Mesenchymal stem cell (in vitro differentiated cells and primary cell): ENCODE results near the gene ADD1.
A peak's percentile ranks its signal among the peaks of the same experiment; 100 is the strongest.

Source experiments
- DNase-seq: peaks from one replicate; pipeline ENCODE4 v3.0.0-alpha.2; 2013
- H2AFZ ChIP-seq: one replicate; pipeline ENCODE4 v1.6.1; 2013; ENCODE audit warnings: low read depth, mild to moderate bottlenecking, control low read depth, inconsistent platforms, low read length, moderate library complexity
- H2AK5ac ChIP-seq: 2 replicates; pipeline ENCODE4 v1.6.1; 2013; ENCODE audit warnings: low read length, moderate library complexity, mild to moderate bottlenecking, inconsistent platforms; ENCODE audit not compliant: severe bottlenecking
- H2BK120ac ChIP-seq: one replicate; pipeline ENCODE4 v1.6.1; 2013; ENCODE audit warnings: low read depth, mild to moderate bottlenecking, inconsistent platforms, low read length, moderate library complexity
- H2BK12ac ChIP-seq, 2 experiments: one replicate each; pipeline ENCODE4 v1.6.1; 2013; ENCODE audit warnings: inconsistent platforms in 2 of 2, low read length in 2 of 2, mild to moderate bottlenecking in 2 of 2, moderate library complexity in 2 of 2, control low read depth in 1 of 2
- H2BK15ac ChIP-seq: one replicate; pipeline ENCODE4 v1.6.1; 2013; ENCODE audit warnings: mild to moderate bottlenecking, low read depth, inconsistent platforms; ENCODE audit not compliant: poor library complexity, severe bottlenecking
- H2BK5ac ChIP-seq: 2 replicates; pipeline ENCODE4 v1.6.1; 2013; ENCODE audit warnings: low read depth, mild to moderate bottlenecking, low read length, control low read depth, inconsistent platforms; ENCODE audit not compliant: poor library complexity, severe bottlenecking
- H3K14ac ChIP-seq, 2 experiments: one replicate each; pipeline ENCODE4 v1.6.1; 2013; ENCODE audit warnings: inconsistent platforms in 2 of 2, low read length in 2 of 2, control low read depth in 1 of 2, mild to moderate bottlenecking in 1 of 2, moderate library complexity in 1 of 2
- H3K18ac ChIP-seq, 2 experiments: one replicate each; pipeline ENCODE4 v1.6.1; 2013; ENCODE audit warnings: inconsistent platforms in 2 of 2, low read length in 2 of 2, control low read depth in 1 of 2, low read depth in 1 of 2, mild to moderate bottlenecking in 1 of 2
- H3K23ac ChIP-seq, 2 experiments: one replicate each; pipeline ENCODE4 v1.6.1; 2013; ENCODE audit warnings: inconsistent platforms in 2 of 2, low read length in 2 of 2, mild to moderate bottlenecking in 2 of 2, moderate library complexity in 2 of 2, control low read depth in 1 of 2
- H3K27ac ChIP-seq: 2 replicates; pipeline ENCODE4 v1.5.1; 2013; ENCODE audit warnings: mild to moderate bottlenecking, moderate library complexity, low read length, control low read depth, inconsistent platforms; ENCODE audit not compliant: poor library complexity, severe bottlenecking
- H3K27me3 ChIP-seq, 2 experiments: 2 replicates each; pipeline versions ENCODE4 v1.6.1 to v1.7.0; 2013; ENCODE audit warnings: low read length in 2 of 2, mild to moderate bottlenecking in 2 of 2, moderate library complexity in 2 of 2, control low read depth in 1 of 2, inconsistent platforms in 1 of 2; ENCODE audit not compliant: control insufficient read depth in 1 of 2, insufficient read depth in 1 of 2
- H3K36me3 ChIP-seq, 2 experiments: 2 replicates each; pipeline versions ENCODE4 v1.6.1 to v1.7.0; 2013; ENCODE audit warnings: low read length in 2 of 2, control low read depth in 1 of 2, inconsistent platforms in 1 of 2, low read depth in 1 of 2, mild to moderate bottlenecking in 1 of 2; ENCODE audit not compliant: insufficient read depth in 2 of 2, control insufficient read depth in 1 of 2
- H3K4ac ChIP-seq, 2 experiments: one replicate each; pipeline ENCODE4 v1.6.1; 2013; ENCODE audit warnings: inconsistent platforms in 2 of 2, low read length in 2 of 2, mild to moderate bottlenecking in 2 of 2, moderate library complexity in 2 of 2, control low read depth in 1 of 2, low read depth in 1 of 2
- H3K4me1 ChIP-seq: 2 replicates; pipeline ENCODE4 v1.6.1; 2013; ENCODE audit warnings: low read depth, low read length, control low read depth; ENCODE audit not compliant: control insufficient read depth, insufficient read depth
- H3K4me2 ChIP-seq: 2 replicates; pipeline ENCODE4 v1.6.1; 2013; ENCODE audit warnings: low read length, mild to moderate bottlenecking, inconsistent platforms; ENCODE audit not compliant: poor library complexity, severe bottlenecking
- H3K4me3 ChIP-seq, 2 experiments: 2 replicates each; pipeline versions ENCODE4 v1.5.1 to v1.7.0; 2013; ENCODE audit warnings: low read length in 2 of 2, mild to moderate bottlenecking in 2 of 2, control low read depth in 1 of 2, low read depth in 1 of 2; ENCODE audit not compliant: insufficient read depth in 1 of 2
- H3K79me1 ChIP-seq: replicated peaks from 2 replicates; pipeline ENCODE4 v1.6.1; 2013; ENCODE audit warnings: mild to moderate bottlenecking, control low read depth, low read length, inconsistent platforms; ENCODE audit not compliant: poor library complexity, severe bottlenecking
- H3K9ac ChIP-seq: 2 replicates; pipeline ENCODE4 v1.7.0; 2013; ENCODE audit warnings: mild to moderate bottlenecking, low read length, moderate library complexity
- H3K9me3 ChIP-seq: 2 replicates; pipeline ENCODE4 v1.7.0; 2013; ENCODE audit warnings: mild to moderate bottlenecking, low read length; ENCODE audit not compliant: control insufficient read depth
- H4K8ac ChIP-seq: one replicate; pipeline ENCODE4 v1.6.1; 2013; ENCODE audit warnings: inconsistent platforms, mild to moderate bottlenecking, low read length, moderate library complexity
- H4K91ac ChIP-seq: one replicate; pipeline ENCODE4 v1.6.1; 2013; ENCODE audit warnings: mild to moderate bottlenecking, low read length, inconsistent platforms
- WGBS: methylation state at CpG from one replicate; pipeline ENCODE4 v1.1.7; 2013; ENCODE audit warnings: mixed read lengths; 5-methylcytosine and 5-hydroxymethylcytosine counted together

The ADD1 gene

GRCh38 chr4:2927016-2927695 is 83.5 kb downstream of the ADD1 start:
- Histone ChIP-seq H3K4me1 (peaks cover 40% of the 10 kb centered on the region), H3K4me2 (no peak overlapping the region), H4K8ac (no peak overlapping the region), H2BK5ac (no peak overlapping the region), H2AK5ac (no peak overlapping the region), H3K23ac (no peak overlapping the region), H2AFZ (no peak overlapping the region), H2BK12ac (no peak overlapping the region), H3K18ac (no peak overlapping the region), H3K27me3 (no peaks in the 10 kb centered on the region), H3K36me3 (peaks cover 84 to 90% of the 10 kb centered on the region in 2 experiments), H3K79me1 (peaks cover 38% of the 10 kb centered on the region), H4K91ac (no peak overlapping the region), H3K4me3 (no peak overlapping the region), H3K9ac (no peak overlapping the region), H3K9me3 (no peaks in the 10 kb centered on the region), H2BK120ac (no peak overlapping the region), H3K14ac (no peak overlapping the region), H3K4ac (no peak overlapping the region), H2BK15ac (peak overlapping the region; percentile 3), H3K27ac (no peak overlapping the region)
- WGBS = over 99% methylated on average over 17 of the region's 18 CpGs
- DNase-seq = no peak

GRCh38 chr4:2927696-2928075 is 84.0 kb downstream of the ADD1 start:
- DNase-seq = no peak
- no peaks in the 10 kb centered on the region for H3K27me3 ChIP-seq
- peaks cover 41% of the 10 kb centered on the region for H3K4me1 ChIP-seq
- no peak overlapping the region for H3K14ac ChIP-seq
- no peak overlapping the region for H3K18ac ChIP-seq
- H3K4me2 ChIP-seq = no peak overlapping the region
- no peak overlapping the region for H2BK120ac ChIP-seq
- no peak overlapping the region for H3K9ac ChIP-seq
- H4K91ac ChIP-seq = no peak overlapping the region
- no peak overlapping the region for H3K27ac ChIP-seq
- 94% methylated on average over 10 of the region's 12 CpGs for whole genome bisulfite sequencing
- no peak overlapping the region for H2AFZ ChIP-seq
- no peak overlapping the region for H2BK15ac ChIP-seq
- H3K79me1 ChIP-seq = peaks cover 40% of the 10 kb centered on the region
- peaks cover 86 to 95% of the 10 kb centered on the region in 2 experiments for H3K36me3 ChIP-seq
- H3K4ac ChIP-seq = no peak overlapping the region
- H3K23ac ChIP-seq = no peak overlapping the region
- no peak overlapping the region for H4K8ac ChIP-seq
- H2BK12ac ChIP-seq = no peak overlapping the region
- H2BK5ac ChIP-seq = no peak overlapping the region
- no peak overlapping the region for H2AK5ac ChIP-seq
- no peaks in the 10 kb centered on the region for H3K9me3 ChIP-seq
- H3K4me3 ChIP-seq = no peak overlapping the region

GRCh38 chr4:2928242-2929176 is 84.9 kb downstream of the ADD1 start:
- Histone ChIP-seq H3K27ac (no peak overlapping the region), H2AFZ (no peak overlapping the region), H3K79me1 (peaks cover 40% of the 10 kb centered on the region), H2BK15ac (no peak overlapping the region), H3K4me1 (peaks cover 43% of the 10 kb centered on the region), H3K4ac (no peak overlapping the region), H3K27me3 (no peaks in the 10 kb centered on the region), H2BK5ac (no peak overlapping the region), H3K36me3 (peaks cover 88 to 93% of the 10 kb centered on the region in 2 experiments), H3K18ac (no peak overlapping the region), H3K9me3 (no peaks in the 10 kb centered on the region), H2BK120ac (no peak overlapping the region), H3K4me3 (no peak overlapping the region), H4K8ac (no peak overlapping the region), H3K9ac (no peak overlapping the region), H3K14ac (no peak overlapping the region), H2BK12ac (no peak overlapping the region), H2AK5ac (no peak overlapping the region), H3K4me2 (no peak overlapping the region), H3K23ac (no peak overlapping the region), H4K91ac (no peak overlapping the region)
- DNase-seq = no peak
- 93% methylated on average over 32 of the region's 32 CpGs for WGBS

- H3K9ac ChIP-seq = no peak overlapping the region
- H2BK15ac ChIP-seq = no peak overlapping the region
- DNase-seq = no peak
- 93% methylated on average over 16 of the region's 16 CpGs for WGBS
- H3K79me1 ChIP-seq = peaks cover 41% of the 10 kb centered on the region
- no peaks in the 10 kb centered on the region for H3K27me3 ChIP-seq
- H3K36me3 ChIP-seq = peaks cover 78 to 85% of the 10 kb centered on the region in 2 experiments
- no peak overlapping the region for H3K27ac ChIP-seq
- H4K8ac ChIP-seq = no peak overlapping the region
- H3K4me1 ChIP-seq = peaks cover 38% of the 10 kb centered on the region
- H2BK5ac ChIP-seq = no peak overlapping the region
- no peak overlapping the region for H2AFZ ChIP-seq
- H3K4me3 ChIP-seq = no peak overlapping the region
- no peak overlapping the region for H3K4me2 ChIP-seq
- H3K9me3 ChIP-seq = no peaks in the 10 kb centered on the region
- no peak overlapping the region for H3K14ac ChIP-seq
- H3K23ac ChIP-seq = no peak overlapping the region
- H2BK12ac ChIP-seq = no peak overlapping the region
- H3K4ac ChIP-seq = no peak overlapping the region
- H2AK5ac ChIP-seq = no peak overlapping the region
- H3K18ac ChIP-seq = no peak overlapping the region
- H4K91ac ChIP-seq = no peak overlapping the region
- no peak overlapping the region for H2BK120ac ChIP-seq
Observed at GRCh38 chr4:2929469-2929868, 85.8 kb downstream of the ADD1 start.
